NT2/D1 (cell line): ENCODE measurements around the gene HOXA9.

ENCODE experiments used
- SUZ12 ChIP-seq: IDR thresholded peaks from 2 replicates; pipeline ENCODE4 v1.6.1; 2011; ENCODE audit not compliant: insufficient read length, insufficient read depth; ENCODE audit errors: extremely low read depth
- YY1 ChIP-seq: IDR thresholded peaks from 2 replicates; pipeline ENCODE4 v1.6.1; 2011; ENCODE audit not compliant: insufficient read length, insufficient read depth
- ZNF274 ChIP-seq: IDR thresholded peaks from 2 replicates; pipeline ENCODE4 v1.6.1; 2011; ENCODE audit warnings: mild to moderate bottlenecking, low read depth, low read length

DNA sequence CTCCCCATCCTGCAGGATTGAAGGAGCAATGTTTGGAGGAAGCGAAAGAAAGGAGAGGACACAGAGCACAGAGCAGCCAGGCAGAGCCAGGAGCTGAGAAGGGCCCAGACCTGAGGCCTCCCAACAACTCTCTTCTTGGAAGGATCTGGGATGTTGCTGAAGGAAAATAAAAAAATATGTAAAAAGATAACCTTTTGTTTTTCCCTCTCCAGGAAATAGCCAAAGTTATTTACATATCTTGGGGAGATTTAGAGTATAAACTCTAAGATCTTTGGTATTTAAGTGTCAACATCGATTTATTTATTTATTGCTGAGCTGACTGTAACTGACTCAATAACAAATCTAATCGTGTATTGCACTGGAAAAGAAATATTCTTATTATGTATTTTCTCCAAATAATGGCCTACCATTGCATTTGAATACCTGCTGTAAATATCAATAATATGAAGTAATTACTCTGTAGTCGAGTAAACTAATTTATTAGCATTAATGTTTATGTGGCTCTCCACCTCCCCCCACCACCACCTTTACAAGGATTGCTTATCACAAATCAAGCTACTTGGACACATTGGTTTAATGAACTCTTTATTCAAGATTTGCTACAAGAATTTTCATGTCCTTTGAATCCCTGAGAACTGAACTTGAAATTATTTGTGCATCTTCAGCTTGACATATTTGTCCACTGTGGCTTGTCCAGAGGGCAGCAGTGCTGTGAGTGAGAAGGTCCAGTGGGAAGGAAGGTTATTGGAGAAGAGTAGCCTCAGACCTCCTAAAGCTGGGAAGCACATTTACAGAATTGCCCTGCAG lies 21.5 kb upstream of the HOXA9 start:
- TF ChIP-seq ZNF274 (no peak), YY1 (no peak), SUZ12 (peak; percentile 7)
